Tibial artery (tissue), 4 donors: ENCODE measurements around the gene HIVEP1.
A peak's percentile ranks its signal among the peaks of the same experiment; 100 is the strongest.

Source experiments
- DNase-seq, 2 donors: peaks; one replicate each; pipeline ENCODE4 v3.0.0-alpha.2; 2019
- H3K27ac ChIP-seq, 2 donors: fragments of 200-600 bp; sonication (generic) in 1 of 2; 1 replicate in 1 of 2; 2 replicates in 1 of 2; pipeline ENCODE4 v1.5.1; 2018 to 2019; ENCODE audit warnings: mild to moderate bottlenecking in 1 of 2
- H3K27me3 ChIP-seq, 2 donors: fragments of 200-600 bp; sonication (generic) in 1 of 2; one replicate each; pipeline versions ENCODE4 v1.5.1 to v1.6.0; 2016 to 2019
- H3K36me3 ChIP-seq, 3 donors: fragments of 200-600 bp; sonication (generic) in 2 of 3; one replicate each; pipeline ENCODE4 v1.5.1; 2016 to 2019; ENCODE audit warnings: mild to moderate bottlenecking in 2 of 3
- H3K4me1 ChIP-seq, 4 donors: fragments of 200-600 bp; sonication (generic) in 2 of 4; 1 replicate in 3 of 4; 2 replicates in 1 of 4; pipeline ENCODE4 v1.5.1; 2016 to 2019
- H3K4me3 ChIP-seq, 2 donors: fragments of 200-600 bp; sonication (generic) in 1 of 2; 1 replicate in 1 of 2; 2 replicates in 1 of 2; pipeline ENCODE4 v1.5.1; 2018 to 2019; ENCODE audit warnings: mild to moderate bottlenecking in 2 of 2
- H3K9me3 ChIP-seq, 3 donors: fragments of 200-600 bp; sonication (generic) in 1 of 3; one replicate each; pipeline ENCODE4 v1.5.1; 2016 to 2019
- CTCF ChIP-seq, 2 experiments: fragments of 200-600 bp in 1 of 2; fragments of 450-650 bp in 1 of 2; IDR thresholded peaks; one replicate each; pipeline ENCODE4 v1.5.1; 2017 to 2019; ENCODE audit warnings: antibody characterized with exemption in 2 of 2, mild to moderate bottlenecking in 1 of 2, moderate library complexity in 1 of 2
- intact Hi-C: fragments of 100-400 bp; cut with DNase I; formaldehyde crosslinking; loops from one replicate; pipeline ENCODE4 v1.15.0; 2023; ENCODE audit warnings: low total_unique reads

The HIVEP1 gene

GRCh38 chr6:12017263-12017662 is 5.2 kb downstream of the HIVEP1 start:
- H3K4me3 ChIP-seq: no peak overlapping the region
- H3K9me3 ChIP-seq: no peaks in the 10 kb centered on the region
- intact Hi-C loops: loop anchor here (10.0 kb wide), 1 partner anchor 312 kb away; no protein-coding TSS in a partner anchor
- DNase-seq: no peak
- no peaks in the 10 kb centered on the region for H3K27me3 ChIP-seq
- TF ChIP-seq CTCF (IDR thresholded peaks at IDR 0.05): no peak
- H3K4me1 ChIP-seq: peaks cover 0 to 23% (median 6%) of the 10 kb centered on the region in 4 donors
- H3K27ac ChIP-seq: no peak overlapping the region
- H3K36me3 ChIP-seq: peaks cover 0 to 45% (median 16%) of the 10 kb centered on the region in 3 donors

GRCh38 chr6:12017876-12018401 is 5.8 kb downstream of the HIVEP1 start:
- intact Hi-C loops: loop anchor here (10.0 kb wide), 1 partner anchor 313 kb away; no protein-coding TSS in a partner anchor
- no peaks in the 10 kb centered on the region for H3K9me3 ChIP-seq
- no peaks in the 10 kb centered on the region for H3K27me3 ChIP-seq
- H3K4me1 ChIP-seq: peaks cover 0 to 27% (median 6%) of the 10 kb centered on the region in 4 donors
- peaks cover 0 to 45% (median 16%) of the 10 kb centered on the region in 3 donors for H3K36me3 ChIP-seq
- TF ChIP-seq CTCF (IDR thresholded peaks at IDR 0.05): no peak
- H3K27ac ChIP-seq: no peak overlapping the region
- no peak overlapping the region for H3K4me3 ChIP-seq
- peak in 1 of 2 donors; percentile 63 for DNase-seq

- Histone ChIP-seq H3K27ac (peak overlapping the region; percentile 43 to 44), H3K4me3 (no peak overlapping the region), H3K27me3 (no peaks in the 10 kb centered on the region), H3K4me1 (peaks cover 0 to 38% (median 11%) of the 10 kb centered on the region in 4 donors), H3K36me3 (peaks cover 0 to 45% (median 16%) of the 10 kb centered on the region in 3 donors), H3K9me3 (no peaks in the 10 kb centered on the region)
- no peak for DNase-seq
- intact Hi-C loops: no loop called here
- no peak for TF ChIP-seq CTCF (IDR thresholded peaks at IDR 0.05)
Observed at GRCh38 chr6:12020187-12020791, 8.2 kb downstream of the HIVEP1 start.

- Histone ChIP-seq H3K36me3 (peaks cover 0 to 33% (median 11%) of the 10 kb centered on the region in 3 donors), H3K4me1 (peaks cover 0 to 52% (median 16%) of the 10 kb centered on the region in 4 donors), H3K27ac (peak overlapping the region in 1 of 2 donors; percentile 12), H3K27me3 (no peaks in the 10 kb centered on the region), H3K9me3 (no peaks in the 10 kb centered on the region), H3K4me3 (no peak overlapping the region)
- intact Hi-C loops: no loop called here
- no peak for TF ChIP-seq CTCF (IDR thresholded peaks at IDR 0.05)
- DNase-seq: no peak
Observed at GRCh38 chr6:12022481-12022880, 10.4 kb downstream of the HIVEP1 start.

- Histone ChIP-seq H3K4me3 (no peak overlapping the region), H3K9me3 (no peaks in the 10 kb centered on the region), H3K4me1 (peaks cover 0 to 52% (median 16%) of the 10 kb centered on the region in 4 donors), H3K27ac (peak overlapping the region in 1 of 2 donors; percentile 12), H3K36me3 (peaks cover 0 to 28% (median 6%) of the 10 kb centered on the region in 3 donors), H3K27me3 (no peaks in the 10 kb centered on the region)
- intact Hi-C loops: no loop called here
- DNase-seq: no peak
- TF ChIP-seq CTCF (IDR thresholded peaks at IDR 0.05): no peak
Observed at GRCh38 chr6:12022953-12023388, 10.9 kb downstream of the HIVEP1 start.
